GM20431 (cell line): ENCODE measurements around the gene POLD1.
"Not testable (repeated sequence)": the region's sequence is repeated elsewhere in the genome, so short reads cannot be mapped to it uniquely, and the experiment has no call there.

Experiments used
- in situ Hi-C: fragments of 300-500 bp; cut with MseI, MboI; formaldehyde crosslinking; loops from one replicate; pipeline ENCODE4 v1.15.0; 2020; ENCODE audit warnings: low sequenced_read_pairs; ENCODE audit not compliant: unreplicated experiment

The POLD1 gene

GRCh38 chr19:50432221-50433028 lies 48.3 kb downstream of the POLD1 start, which contains the start of gene MYBPC2:
Gene MYBPC2 (plus strand): TSS chr19:50432892. CDS start chr19:50432954, 62 bp downstream.
- in situ Hi-C loops: no loop called here

GRCh38 chr19:50433201-50434180 lies 49.3 kb downstream of the POLD1 start:
- in situ Hi-C loops: no loop called here

- in situ Hi-C loops: no loop called here
Observed at GRCh38 chr19:50434525-50434924, 50.4 kb downstream of the POLD1 start.

GRCh38 chr19:50435221-50435620 lies 51.1 kb downstream of the POLD1 start:
- in situ Hi-C loops: no loop called here

GRCh38 chr19:50435627-50436026 lies 51.5 kb downstream of the POLD1 start:
- in situ Hi-C loops: no loop called here

- in situ Hi-C loops: no loop called here
Observed at GRCh38 chr19:50437862-50438449, 53.8 kb downstream of the POLD1 start.

- in situ Hi-C loops: not testable (repeated sequence)
Observed at GRCh38 chr19:50439130-50439529, 55.0 kb downstream of the POLD1 start.

GRCh38 chr19:50444059-50444458 lies 59.9 kb downstream of the POLD1 start:
- in situ Hi-C loops: no loop called here

GRCh38 chr19:50447053-50447452 lies 62.9 kb downstream of the POLD1 start:
- in situ Hi-C loops: no loop called here

GRCh38 chr19:50447750-50448149 lies 63.6 kb downstream of the POLD1 start:
- in situ Hi-C loops: no loop called here

- in situ Hi-C loops: no loop called here
Observed at GRCh38 chr19:50449236-50449899, 65.2 kb downstream of the POLD1 start.

GRCh38 chr19:50450369-50451222 lies 66.4 kb downstream of the POLD1 start:
- in situ Hi-C loops: no loop called here

- in situ Hi-C loops: no loop called here
Observed at GRCh38 chr19:50451223-50451534, 67.0 kb downstream of the POLD1 start.

- in situ Hi-C loops: no loop called here
Observed at GRCh38 chr19:50453243-50453642, 69.1 kb downstream of the POLD1 start.

- in situ Hi-C loops: no loop called here
Observed at GRCh38 chr19:50455992-50456391, 71.8 kb downstream of the POLD1 start.

- in situ Hi-C loops: no loop called here
Observed at GRCh38 chr19:50457300-50457699, 73.2 kb downstream of the POLD1 start.

GRCh38 chr19:50458396-50459066 lies 74.4 kb downstream of the POLD1 start:
- in situ Hi-C loops: no loop called here

- in situ Hi-C loops: no loop called here
Observed at GRCh38 chr19:50459067-50459456, 74.9 kb downstream of the POLD1 start.

GRCh38 chr19:50459638-50460037 lies 75.5 kb downstream of the POLD1 start:
- in situ Hi-C loops: loop anchor here (10.0 kb wide), 1 partner anchor 85 kb away; the partner anchor contains the start of gene NR1H2
